Suprapubic skin (tissue), 4 donors: ENCODE results near the gene ERBB4.

ENCODE experiments used
- CTCF ChIP-seq, 2 donors: fragments of 200-600 bp in 1 of 2; fragments of 450-650 bp in 1 of 2; sonication (generic) in 1 of 2; IDR thresholded peaks; one replicate each; pipeline ENCODE4 v1.5.1; 2016 to 2019; ENCODE audit warnings: antibody characterized with exemption in 2 of 2, mild to moderate bottlenecking in 1 of 2, moderate library complexity in 1 of 2
- POLR2A ChIP-seq, 2 donors: fragments of 450-650 bp; IDR thresholded peaks; one replicate each; pipeline ENCODE4 v1.6.1; 2017; ENCODE audit warnings: antibody characterized with exemption in 2 of 2, mild to moderate bottlenecking in 2 of 2, moderate library complexity in 2 of 2
- POLR2AphosphoS5 ChIP-seq, 3 donors: sonication (generic); formaldehyde crosslinking; IDR thresholded peaks; one replicate each; pipeline ENCODE4 v1.6.1; 2017; ENCODE audit warnings: antibody characterized with exemption in 3 of 3

GRCh38 chr2:211744379-211744778 lies 794.2 kb downstream of the ERBB4 start:
- TF ChIP-seq CTCF (IDR thresholded peaks at IDR 0.05) (no peak), POLR2AphosphoS5 (IDR thresholded peaks at IDR 0.05) (no peak), POLR2A (IDR thresholded peaks at IDR 0.05) (no peak)
